Activated CD4-positive, alpha-beta T cell treated with anti-CD3 and anti-CD28 coated beads, Interleukin-2, amount 10 ng/mL, durations not matched to agents 24 days and 14 days (primary cell): Measurements from ENCODE around the gene PSMD9. TPM values are rescaled to one million over a fixed set of nuclear protein-coding genes. Genes with fewer than 3 reads are reported as not detected.
"Not testable (repeated sequence)": the region's sequence is repeated elsewhere in the genome, so short reads cannot be mapped to it uniquely, and the experiment has no call there.

Source experiments
- DNase-seq: peaks from one replicate; pipeline ENCODE4 v3.0.0; 2022
- H3K27ac Mint-ChIP-seq: one replicate; pipeline ENCODE4 v1.8.0; 2022; ENCODE audit warnings: mild to moderate bottlenecking, mixed read lengths
- H3K27me3 Mint-ChIP-seq: one replicate; pipeline ENCODE4 v1.8.0; 2022; ENCODE audit warnings: mixed read lengths
- H3K36me3 Mint-ChIP-seq: one replicate; pipeline ENCODE4 v1.8.0; 2022; ENCODE audit warnings: low read depth, mild to moderate bottlenecking, mixed read lengths
- H3K4me1 Mint-ChIP-seq: one replicate; pipeline ENCODE4 v1.8.0; 2021; ENCODE audit warnings: mixed read lengths
- H3K4me3 Mint-ChIP-seq: one replicate; pipeline ENCODE4 v1.8.0; 2022; ENCODE audit warnings: mild to moderate bottlenecking, moderate library complexity, mixed read lengths
- H3K9me3 Mint-ChIP-seq: one replicate; pipeline ENCODE4 v1.8.0; 2021; ENCODE audit warnings: mixed read lengths
- intact Hi-C: fragments of 100-400 bp; cut with micrococcal nuclease; formaldehyde crosslinking; loops from one replicate; pipeline ENCODE4 v1.15.1; 2023
- total RNA-seq: library from RNA; stranded (reverse); gene quantifications from 2 replicates; pipeline ENCODE4 v1.2.3, GENCODE V29; 2022

The PSMD9 gene
- total RNA-seq, 1 donor from 2014 or later = 63.8 TPM

GRCh38 chr12:121860257-121860656 lies 28.3 kb upstream of the PSMD9 start:
- DNase-seq = no peak
- no peak overlapping the region for H3K27ac Mint-ChIP-seq
- no peaks in the 10 kb centered on the region for H3K27me3 Mint-ChIP-seq
- no peak overlapping the region for H3K4me3 Mint-ChIP-seq
- no peaks in the 10 kb centered on the region for H3K36me3 Mint-ChIP-seq
- no peaks in the 10 kb centered on the region for H3K4me1 Mint-ChIP-seq
- no peaks in the 10 kb centered on the region for H3K9me3 Mint-ChIP-seq
- intact Hi-C loops = no loop called here

GRCh38 chr12:121860699-121861098 lies 27.9 kb upstream of the PSMD9 start:
- H3K4me1 Mint-ChIP-seq, H3K27me3 Mint-ChIP-seq, H3K36me3 Mint-ChIP-seq, DNase-seq, H3K4me3 Mint-ChIP-seq, intact Hi-C loops, H3K27ac Mint-ChIP-seq, H3K9me3 Mint-ChIP-seq: not testable (repeated sequence)

GRCh38 chr12:121861636-121862254 lies 26.8 kb upstream of the PSMD9 start:
- intact Hi-C loops = no loop called here
- Mint-ChIP-seq H3K9me3 (no peaks in the 10 kb centered on the region), H3K4me1 (no peaks in the 10 kb centered on the region), H3K36me3 (no peaks in the 10 kb centered on the region), H3K27ac (no peak overlapping the region), H3K4me3 (no peak overlapping the region), H3K27me3 (no peaks in the 10 kb centered on the region)
- no peak for DNase-seq

- Mint-ChIP-seq H3K36me3 (no peaks in the 10 kb centered on the region), H3K4me3 (no peak overlapping the region), H3K27me3 (no peaks in the 10 kb centered on the region), H3K27ac (no peak overlapping the region), H3K4me1 (no peaks in the 10 kb centered on the region), H3K9me3 (no peaks in the 10 kb centered on the region)
- no peak for DNase-seq
- intact Hi-C loops = no loop called here
Measured at GRCh38 chr12:121866331-121866730, 22.3 kb upstream of the PSMD9 start.

GRCh38 chr12:121869229-121869628 lies 19.4 kb upstream of the PSMD9 start:
- DNase-seq, H3K4me3 Mint-ChIP-seq, H3K27ac Mint-ChIP-seq, H3K36me3 Mint-ChIP-seq, intact Hi-C loops, H3K27me3 Mint-ChIP-seq, H3K9me3 Mint-ChIP-seq, H3K4me1 Mint-ChIP-seq: not testable (repeated sequence)

GRCh38 chr12:121871467-121871866 lies 17.1 kb upstream of the PSMD9 start:
- Mint-ChIP-seq H3K36me3 (no peaks in the 10 kb centered on the region), H3K4me1 (peaks cover 4% of the 10 kb centered on the region), H3K27ac (no peak overlapping the region), H3K27me3 (no peaks in the 10 kb centered on the region), H3K4me3 (no peak overlapping the region), H3K9me3 (no peaks in the 10 kb centered on the region)
- no peak for DNase-seq
- intact Hi-C loops = no loop called here

- peaks cover 4% of the 10 kb centered on the region for H3K4me1 Mint-ChIP-seq
- DNase-seq = no peak
- H3K9me3 Mint-ChIP-seq = no peaks in the 10 kb centered on the region
- no peaks in the 10 kb centered on the region for H3K27me3 Mint-ChIP-seq
- no peak overlapping the region for H3K4me3 Mint-ChIP-seq
- peak overlapping the region; percentile 70 for H3K27ac Mint-ChIP-seq
- intact Hi-C loops = no loop called here
- H3K36me3 Mint-ChIP-seq = no peaks in the 10 kb centered on the region
Measured at GRCh38 chr12:121872546-121873215, 15.9 kb upstream of the PSMD9 start.

- no peak for DNase-seq
- Mint-ChIP-seq H3K4me1 (peaks cover 4% of the 10 kb centered on the region), H3K4me3 (no peak overlapping the region), H3K27me3 (no peaks in the 10 kb centered on the region), H3K36me3 (no peaks in the 10 kb centered on the region), H3K9me3 (no peaks in the 10 kb centered on the region), H3K27ac (no peak overlapping the region)
- intact Hi-C loops = no loop called here
Measured at GRCh38 chr12:121873216-121873569, 15.4 kb upstream of the PSMD9 start.

- H3K36me3 Mint-ChIP-seq = no peaks in the 10 kb centered on the region
- no peak overlapping the region for H3K4me3 Mint-ChIP-seq
- no peaks in the 10 kb centered on the region for H3K9me3 Mint-ChIP-seq
- no peak overlapping the region for H3K27ac Mint-ChIP-seq
- DNase-seq = no peak
- no peaks in the 10 kb centered on the region for H3K27me3 Mint-ChIP-seq
- peaks cover 4% of the 10 kb centered on the region for H3K4me1 Mint-ChIP-seq
- intact Hi-C loops = no loop called here
Measured at GRCh38 chr12:121874071-121874470, 14.5 kb upstream of the PSMD9 start.

- Mint-ChIP-seq H3K36me3 (no peaks in the 10 kb centered on the region), H3K9me3 (no peaks in the 10 kb centered on the region), H3K27me3 (no peaks in the 10 kb centered on the region), H3K27ac (no peak overlapping the region), H3K4me1 (peaks cover 4% of the 10 kb centered on the region), H3K4me3 (no peak overlapping the region)
- no peak for DNase-seq
- intact Hi-C loops = no loop called here
Measured at GRCh38 chr12:121875582-121875981, 13.0 kb upstream of the PSMD9 start.

GRCh38 chr12:121876080-121876447 lies 12.5 kb upstream of the PSMD9 start:
- H3K27me3 Mint-ChIP-seq, H3K4me1 Mint-ChIP-seq, DNase-seq, H3K36me3 Mint-ChIP-seq, H3K4me3 Mint-ChIP-seq, H3K9me3 Mint-ChIP-seq, H3K27ac Mint-ChIP-seq, intact Hi-C loops: not testable (repeated sequence)

GRCh38 chr12:121883315-121883660 lies 5.3 kb upstream of the PSMD9 start:
- Mint-ChIP-seq H3K27ac (no peak overlapping the region), H3K27me3 (peaks cover 2% of the 10 kb centered on the region), H3K4me1 (peaks cover 7% of the 10 kb centered on the region), H3K4me3 (no peak overlapping the region), H3K9me3 (no peaks in the 10 kb centered on the region), H3K36me3 (no peaks in the 10 kb centered on the region)
- intact Hi-C loops = no loop called here
- no peak for DNase-seq

- H3K27ac Mint-ChIP-seq, H3K9me3 Mint-ChIP-seq, H3K27me3 Mint-ChIP-seq, DNase-seq, H3K4me3 Mint-ChIP-seq, H3K36me3 Mint-ChIP-seq: not testable (repeated sequence)
- intact Hi-C loops = loop anchor here (5.0 kb wide), 2 partner anchors 173 to 197 kb away; partner anchors contain the start of gene TMEM120B
- peaks cover 18% of the 10 kb centered on the region for H3K4me1 Mint-ChIP-seq
Measured at GRCh38 chr12:121885129-121885528, 3.5 kb upstream of the PSMD9 start.

- H3K4me1 Mint-ChIP-seq = peaks cover 27% of the 10 kb centered on the region
- H3K9me3 Mint-ChIP-seq = no peaks in the 10 kb centered on the region
- H3K36me3 Mint-ChIP-seq = peaks cover 8% of the 10 kb centered on the region
- H3K27me3 Mint-ChIP-seq = no peaks in the 10 kb centered on the region
- intact Hi-C loops = loop anchor here (1.0 to 5.0 kb wide), 7 partner anchors 31 to 201 kb away; partner anchors contain the start of genes CFAP251 and TMEM120B
- peak overlapping the region; percentile 99 for H3K27ac Mint-ChIP-seq
- DNase-seq = no peak
- peak overlapping the region; percentile 98 for H3K4me3 Mint-ChIP-seq
Measured at GRCh38 chr12:121888083-121888477, 510 bp upstream of the PSMD9 start.

- Mint-ChIP-seq H3K4me1 (peaks cover 39% of the 10 kb centered on the region), H3K27ac (peak overlapping the region; percentile 99), H3K36me3 (peaks cover 16% of the 10 kb centered on the region), H3K9me3 (no peaks in the 10 kb centered on the region), H3K27me3 (no peaks in the 10 kb centered on the region), H3K4me3 (peak overlapping the region; percentile 98)
- intact Hi-C loops = loop anchor here (2.0 to 5.0 kb wide), 5 partner anchors 30 to 202 kb away; partner anchors contain the start of genes CFAP251 and TMEM120B
- no peak for DNase-seq
Measured at GRCh38 chr12:121889274-121889624, 659 bp downstream of the PSMD9 start.
